Measurements from ENCODE around the gene MOGAT1. TPM values are rescaled to one million over a fixed set of nuclear protein-coding genes. Genes with fewer than 3 reads are reported as not detected.

The MOGAT1 gene
- total RNA-seq, 1 donor from 2014 or later, result 2.2 TPM

DNA sequence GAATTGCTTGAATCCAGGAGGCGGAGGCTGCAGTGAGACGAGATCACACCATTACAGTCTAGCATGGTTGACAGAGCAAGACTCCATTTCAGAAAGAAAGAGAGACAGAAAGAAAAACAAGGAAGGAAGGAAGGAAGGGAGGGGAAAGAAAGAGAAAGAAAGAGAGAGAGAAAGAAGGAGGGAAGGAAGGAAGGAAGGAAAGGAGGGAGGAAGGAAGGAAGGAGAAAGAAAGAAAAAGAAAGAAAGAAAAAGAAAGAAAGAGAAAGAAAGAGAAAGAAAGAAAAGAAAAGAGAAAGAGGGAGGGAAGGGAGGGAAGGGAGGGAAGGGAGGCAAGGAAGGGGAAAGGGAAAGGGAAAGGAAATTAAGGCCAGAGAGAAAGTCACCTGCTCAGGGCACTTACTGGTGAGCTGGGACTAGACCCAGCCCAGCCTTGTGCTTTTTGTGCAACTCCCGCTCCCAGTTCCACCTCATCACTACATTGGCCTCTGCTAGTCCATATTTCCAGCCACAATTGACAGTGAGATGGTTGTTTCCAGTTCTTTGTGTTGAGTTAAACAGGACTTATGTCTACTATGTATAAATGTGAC lies 35.7 kb downstream of the MOGAT1 start:
- no peaks in the 10 kb centered on the region for H3K36me3 ChIP-seq
- H3K9me3 ChIP-seq, result no peaks in the 10 kb centered on the region
- no peak overlapping the region for H3K4me3 ChIP-seq
- H3K27me3 ChIP-seq, result no peaks in the 10 kb centered on the region
- intact Hi-C loops (cut with DNase I), result loop anchor here (10.0 kb wide), 1 partner anchor 198 kb away; no protein-coding TSS in a partner anchor
- ATAC-seq (no peak), DNase-seq (no peak)
- peaks cover 9% of the 10 kb centered on the region for H3K4me1 ChIP-seq
- TF ChIP-seq, protein P1, sequence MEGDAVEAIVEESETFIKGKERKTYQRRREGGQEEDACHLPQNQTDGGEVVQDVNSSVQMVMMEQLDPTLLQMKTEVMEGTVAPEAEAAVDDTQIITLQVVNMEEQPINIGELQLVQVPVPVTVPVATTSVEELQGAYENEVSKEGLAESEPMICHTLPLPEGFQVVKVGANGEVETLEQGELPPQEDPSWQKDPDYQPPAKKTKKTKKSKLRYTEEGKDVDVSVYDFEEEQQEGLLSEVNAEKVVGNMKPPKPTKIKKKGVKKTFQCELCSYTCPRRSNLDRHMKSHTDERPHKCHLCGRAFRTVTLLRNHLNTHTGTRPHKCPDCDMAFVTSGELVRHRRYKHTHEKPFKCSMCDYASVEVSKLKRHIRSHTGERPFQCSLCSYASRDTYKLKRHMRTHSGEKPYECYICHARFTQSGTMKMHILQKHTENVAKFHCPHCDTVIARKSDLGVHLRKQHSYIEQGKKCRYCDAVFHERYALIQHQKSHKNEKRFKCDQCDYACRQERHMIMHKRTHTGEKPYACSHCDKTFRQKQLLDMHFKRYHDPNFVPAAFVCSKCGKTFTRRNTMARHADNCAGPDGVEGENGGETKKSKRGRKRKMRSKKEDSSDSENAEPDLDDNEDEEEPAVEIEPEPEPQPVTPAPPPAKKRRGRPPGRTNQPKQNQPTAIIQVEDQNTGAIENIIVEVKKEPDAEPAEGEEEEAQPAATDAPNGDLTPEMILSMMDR (IDR thresholded peaks at IDR 0.05), result no peak
- no peak overlapping the region for H3K27ac ChIP-seq

DNA sequence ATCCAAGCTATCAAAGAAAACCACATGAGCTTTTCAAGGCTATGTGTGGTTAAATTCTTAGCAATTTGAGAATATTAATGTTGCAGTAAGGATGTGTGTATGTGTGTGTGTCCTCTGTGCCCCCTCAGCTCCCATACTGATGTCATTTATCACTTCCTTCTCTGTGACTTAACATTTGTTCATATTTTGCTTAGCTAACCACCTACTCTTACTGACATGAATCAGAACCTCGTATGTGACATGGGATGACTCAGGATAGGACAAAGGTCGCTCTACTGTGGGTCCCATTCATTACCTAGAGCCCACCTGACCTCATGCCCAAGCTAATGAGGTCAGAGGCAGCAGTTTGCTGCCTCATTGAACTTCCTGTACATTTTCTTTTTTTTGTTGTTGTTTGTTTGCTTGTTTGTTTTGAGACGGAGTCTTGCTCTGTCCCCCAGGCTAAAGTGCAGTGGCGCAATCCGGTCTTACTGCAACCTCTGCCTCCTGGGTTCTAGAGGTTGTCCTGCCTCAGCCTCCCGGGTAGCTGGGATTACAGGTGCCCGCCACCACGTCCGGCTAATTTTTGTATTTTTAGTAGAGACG lies 36.3 kb downstream of the MOGAT1 start:
- Histone ChIP-seq H3K4me1 (peaks cover 9% of the 10 kb centered on the region), H3K27ac (no peak overlapping the region), H3K27me3 (no peaks in the 10 kb centered on the region), H3K36me3 (no peaks in the 10 kb centered on the region), H3K9me3 (no peaks in the 10 kb centered on the region), H3K4me3 (no peak overlapping the region)
- TF ChIP-seq, protein P1 (IDR thresholded peaks at IDR 0.05), result no peak
- ATAC-seq (peak; percentile 42), DNase-seq (no peak)
- intact Hi-C loops (cut with DNase I), result loop anchor here (10.0 kb wide), 1 partner anchor 197 kb away; no protein-coding TSS in a partner anchor

DNA sequence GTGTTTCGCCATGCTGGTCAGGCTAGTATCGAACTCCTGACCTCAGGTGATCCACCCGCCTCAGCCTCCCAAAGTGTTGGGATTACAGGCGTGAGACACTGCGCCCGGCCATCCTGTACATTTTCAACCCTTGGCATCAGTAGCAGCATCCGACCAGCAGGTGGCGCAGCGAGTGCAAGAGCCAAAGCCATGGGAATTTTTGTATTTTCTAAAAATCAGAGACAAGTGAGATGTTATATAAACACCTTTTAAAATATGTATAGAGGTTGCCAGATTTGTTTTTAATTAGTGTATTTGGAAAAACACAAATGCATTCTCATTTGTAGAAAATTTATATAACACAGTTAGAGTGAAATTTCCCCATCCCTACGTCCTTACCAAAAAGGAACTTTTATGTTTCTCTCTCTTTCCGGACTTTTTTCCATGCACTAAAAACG lies 36.8 kb downstream of the MOGAT1 start:
- H3K4me3 ChIP-seq, result no peak overlapping the region
- no peaks in the 10 kb centered on the region for H3K9me3 ChIP-seq
- peak; percentile 83 for ATAC-seq
- peak; percentile 90 for DNase-seq
- no peak overlapping the region for H3K27ac ChIP-seq
- H3K27me3 ChIP-seq, result no peaks in the 10 kb centered on the region
- intact Hi-C loops (cut with DNase I), result loop anchor here (10.0 kb wide), 1 partner anchor 197 kb away; no protein-coding TSS in a partner anchor
- TF ChIP-seq, protein P1 (IDR thresholded peaks at IDR 0.05), result peak; percentile 92
- H3K4me1 ChIP-seq, result peaks cover 9% of the 10 kb centered on the region
- H3K36me3 ChIP-seq, result no peaks in the 10 kb centered on the region

DNA sequence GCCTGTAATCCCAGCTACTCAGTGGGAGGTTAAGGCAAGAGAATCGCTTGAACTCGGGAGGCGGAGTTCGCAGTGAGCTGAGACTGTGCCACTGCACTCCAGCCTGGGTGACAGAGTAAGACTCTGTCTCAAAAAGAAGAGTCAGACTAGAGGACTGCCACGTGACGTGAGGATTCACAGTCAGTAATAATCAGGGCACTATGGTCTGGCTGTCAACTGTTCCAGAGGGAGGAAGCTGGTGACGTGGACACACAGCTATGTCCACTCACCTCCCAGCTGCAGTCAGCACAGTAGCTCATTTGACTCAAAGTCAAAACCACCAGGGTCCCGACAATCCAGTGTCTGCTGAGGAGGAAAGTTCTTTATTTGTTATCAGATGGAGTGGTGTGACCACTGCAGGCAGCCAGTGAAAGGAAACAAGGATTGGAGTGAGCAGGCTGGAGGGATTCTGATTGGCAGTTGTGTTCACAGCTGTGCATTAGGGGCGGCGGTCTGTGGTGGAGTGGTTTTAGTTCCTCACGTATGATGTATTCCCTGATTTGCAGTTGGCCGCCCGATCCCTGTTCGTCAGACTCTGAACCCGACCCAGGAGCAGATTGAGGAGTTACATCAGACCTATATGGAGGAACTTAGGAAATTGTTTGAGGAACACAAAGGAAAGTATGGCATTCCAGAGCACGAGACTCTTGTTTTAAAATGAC lies 37.9 kb downstream of the MOGAT1 start:
- intact Hi-C loops (cut with DNase I), result loop anchor here (10.0 kb wide), 1 partner anchor 195 kb away; no protein-coding TSS in a partner anchor

DNA sequence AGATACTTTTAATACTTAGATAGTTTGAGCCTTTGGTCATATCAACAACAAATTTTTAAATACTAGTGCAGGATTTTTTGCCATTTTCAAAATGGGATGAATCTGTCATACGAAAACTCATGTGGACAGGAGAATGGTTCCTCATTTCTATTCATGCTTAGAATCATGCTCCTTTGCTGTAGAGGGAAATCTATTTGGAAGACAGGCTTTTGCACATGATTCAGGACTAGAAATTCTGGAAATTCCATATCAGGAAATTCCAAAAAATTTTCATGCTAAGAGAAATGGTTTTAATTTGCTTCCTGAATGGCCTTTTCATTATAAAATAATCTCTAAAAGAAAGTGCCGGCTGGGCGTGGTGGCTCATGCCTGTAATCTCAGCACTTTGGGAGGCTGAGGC lies 39.3 kb downstream of the MOGAT1 start:
- TF ChIP-seq, protein P1 (IDR thresholded peaks at IDR 0.05), result no peak
- ATAC-seq (no peak), DNase-seq (no peak)
- Histone ChIP-seq H3K4me1 (peaks cover 16% of the 10 kb centered on the region), H3K9me3 (no peaks in the 10 kb centered on the region), H3K27ac (no peak overlapping the region), H3K4me3 (no peak overlapping the region), H3K27me3 (no peaks in the 10 kb centered on the region), H3K36me3 (no peaks in the 10 kb centered on the region)
- intact Hi-C loops (cut with DNase I), result no loop called here

More for the DNA sequence above, 37.9 kb downstream of the MOGAT1 start:
- Histone ChIP-seq H3K9me3 (no peaks in the 10 kb centered on the region), H3K4me1 (peaks cover 9% of the 10 kb centered on the region), H3K27me3 (no peaks in the 10 kb centered on the region), H3K36me3 (no peaks in the 10 kb centered on the region), H3K27ac (peak overlapping the region; percentile 63), H3K4me3 (peak overlapping the region; percentile 19)
- TF ChIP-seq, protein P1 (IDR thresholded peaks at IDR 0.05), result no peak
- ATAC-seq, result peak; percentile 91
- peak; percentile 77 for DNase-seq
